Measurements from ENCODE around the gene CHDH.

The CHDH gene

DNA sequence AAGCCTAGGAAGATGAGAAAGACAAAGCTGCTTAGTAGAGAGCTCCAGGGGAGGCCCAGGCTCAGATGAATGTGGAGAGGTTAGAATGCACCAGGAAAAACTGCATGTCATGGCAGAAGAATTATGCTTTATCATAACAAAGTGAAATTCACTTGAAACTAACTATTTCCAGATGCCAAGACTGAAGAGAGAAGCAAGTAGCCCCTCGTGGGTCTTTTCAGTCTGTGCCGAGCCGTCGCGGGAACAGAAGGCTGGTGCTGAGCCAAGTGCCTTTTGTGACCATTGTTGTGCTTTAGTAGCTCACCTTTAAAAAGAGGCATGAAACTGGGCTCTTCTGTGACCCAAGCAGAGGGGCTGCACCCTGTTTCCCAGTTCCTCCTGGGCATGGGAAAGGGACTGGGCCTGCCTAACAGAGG, 73.2 kb downstream of the CHDH start:
- Histone ChIP-seq H3K4me1 (ENCODE audit: insufficient read depth, insufficient read length) (peaks cover 7% of the 10 kb centered on the region), H3K9ac (ENCODE audit: insufficient read length, low read depth) (no peak overlapping the region), H3K9me3 (ENCODE audit: insufficient read depth, low read length) (no peaks in the 10 kb centered on the region), H3K27me3 (ENCODE audit: insufficient read depth, insufficient read length) (no peaks in the 10 kb centered on the region), H3K36me3 (ENCODE audit: insufficient read depth, insufficient read length, low read length) (no peaks in the 10 kb centered on the region), H3K4me3 (ENCODE audit: insufficient read length, low read depth) (no peak overlapping the region)
- DNase-seq (ENCODE audit: low read depth, low spot score): no peak
- TF ChIP-seq SUZ12 (IDR thresholded peaks at IDR 0.05; ENCODE audit: extremely low read depth, insufficient read depth, insufficient read length) (no peak), ZNF274 (IDR thresholded peaks at IDR 0.05; ENCODE audit: low read depth, low read length) (no peak), YY1 (IDR thresholded peaks at IDR 0.05; ENCODE audit: insufficient read depth, insufficient read length) (no peak)

DNA sequence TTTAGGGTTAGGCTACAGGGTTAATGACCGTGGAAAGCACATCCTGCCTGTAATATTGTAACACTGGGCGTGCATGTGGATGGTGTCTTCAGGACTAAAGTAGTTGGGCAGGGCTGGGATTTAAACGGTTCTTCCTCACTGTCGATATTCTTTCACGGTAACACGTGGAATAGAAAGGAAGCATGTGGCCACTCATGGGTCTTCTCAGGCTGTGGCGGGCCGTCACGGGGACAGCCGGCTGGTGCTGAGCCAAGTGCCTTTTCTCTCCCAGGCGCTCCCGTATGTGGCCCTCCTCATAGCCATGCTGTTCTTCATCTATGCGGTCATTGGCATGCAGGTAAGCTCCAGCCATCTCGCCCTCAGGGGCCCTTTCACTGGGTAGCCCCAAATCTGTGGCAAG, 73.7 kb downstream of the CHDH start:
- DNase-seq (ENCODE audit: low read depth, low spot score): no peak
- Histone ChIP-seq H3K27me3 (ENCODE audit: insufficient read depth, insufficient read length) (no peaks in the 10 kb centered on the region), H3K9me3 (ENCODE audit: insufficient read depth, low read length) (no peaks in the 10 kb centered on the region), H3K9ac (ENCODE audit: insufficient read length, low read depth) (no peak overlapping the region), H3K4me3 (ENCODE audit: insufficient read length, low read depth) (no peak overlapping the region), H3K36me3 (ENCODE audit: insufficient read depth, insufficient read length, low read length) (no peaks in the 10 kb centered on the region), H3K4me1 (ENCODE audit: insufficient read depth, insufficient read length) (peaks cover 7% of the 10 kb centered on the region)
- no peak for TF ChIP-seq YY1 (IDR thresholded peaks at IDR 0.05; ENCODE audit: insufficient read depth, insufficient read length)

GRCh38 chr3:53768478-53769459, 77.5 kb downstream of the CHDH start:
- Histone ChIP-seq H3K27me3 (ENCODE audit: insufficient read depth, insufficient read length) (no peaks in the 10 kb centered on the region), H3K9me3 (ENCODE audit: insufficient read depth, low read length) (no peaks in the 10 kb centered on the region), H3K36me3 (ENCODE audit: insufficient read depth, insufficient read length, low read length) (no peaks in the 10 kb centered on the region), H3K4me3 (ENCODE audit: insufficient read length, low read depth) (no peak overlapping the region), H3K9ac (ENCODE audit: insufficient read length, low read depth) (no peak overlapping the region), H3K4me1 (ENCODE audit: insufficient read depth, insufficient read length) (peaks cover 7% of the 10 kb centered on the region)
- TF ChIP-seq ZNF274 (IDR thresholded peaks at IDR 0.05; ENCODE audit: low read depth, low read length) (no peak), SUZ12 (IDR thresholded peaks at IDR 0.05; ENCODE audit: extremely low read depth, insufficient read depth, insufficient read length) (no peak), YY1 (IDR thresholded peaks at IDR 0.05; ENCODE audit: insufficient read depth, insufficient read length) (no peak)
- DNase-seq (ENCODE audit: low read depth, low spot score): no peak

- Histone ChIP-seq H3K9ac (ENCODE audit: insufficient read length, low read depth) (no peak overlapping the region), H3K9me3 (ENCODE audit: insufficient read depth, low read length) (no peaks in the 10 kb centered on the region), H3K27me3 (ENCODE audit: insufficient read depth, insufficient read length) (no peaks in the 10 kb centered on the region), H3K4me3 (ENCODE audit: insufficient read length, low read depth) (no peak overlapping the region), H3K36me3 (ENCODE audit: insufficient read depth, insufficient read length, low read length) (no peaks in the 10 kb centered on the region), H3K4me1 (ENCODE audit: insufficient read depth, insufficient read length) (peaks cover 7% of the 10 kb centered on the region)
- DNase-seq (ENCODE audit: low read depth, low spot score): no peak
- TF ChIP-seq ZNF274 (IDR thresholded peaks at IDR 0.05; ENCODE audit: low read depth, low read length): no peak
- TF ChIP-seq YY1 (IDR thresholded peaks at IDR 0.05; ENCODE audit: insufficient read depth, insufficient read length): no peak
- TF ChIP-seq SUZ12 (IDR thresholded peaks at IDR 0.05; ENCODE audit: extremely low read depth, insufficient read depth, insufficient read length): no peak
These were observed 79.5 kb downstream of the CHDH start for GRCh38 chr3:53766706-53767105.

DNA sequence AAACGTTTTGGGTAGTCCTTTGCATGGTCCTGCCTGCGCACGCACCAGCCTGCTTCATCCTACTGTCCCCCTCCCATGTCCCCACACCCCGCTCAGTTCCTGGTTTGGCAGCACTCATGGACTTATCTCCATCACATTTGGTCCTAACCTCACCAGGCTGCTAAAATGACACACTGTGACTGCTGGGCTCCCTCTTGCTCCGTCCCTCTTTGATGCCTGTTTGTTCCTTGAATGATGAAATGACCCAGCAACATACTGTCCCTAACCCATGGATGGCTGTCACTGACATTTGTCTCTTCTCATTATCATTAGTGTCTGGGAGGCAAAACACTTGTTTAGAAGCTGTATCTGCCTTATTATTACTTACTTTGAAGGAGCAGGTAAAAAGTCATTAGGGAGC, 80.5 kb downstream of the CHDH start:
- Histone ChIP-seq H3K36me3 (ENCODE audit: insufficient read depth, insufficient read length, low read length) (no peaks in the 10 kb centered on the region), H3K9me3 (ENCODE audit: insufficient read depth, low read length) (no peaks in the 10 kb centered on the region), H3K4me3 (ENCODE audit: insufficient read length, low read depth) (no peak overlapping the region), H3K4me1 (ENCODE audit: insufficient read depth, insufficient read length) (peaks cover 7% of the 10 kb centered on the region), H3K9ac (ENCODE audit: insufficient read length, low read depth) (no peak overlapping the region), H3K27me3 (ENCODE audit: insufficient read depth, insufficient read length) (no peaks in the 10 kb centered on the region)
- DNase-seq (ENCODE audit: low read depth, low spot score): no peak
- TF ChIP-seq ZNF274 (IDR thresholded peaks at IDR 0.05; ENCODE audit: low read depth, low read length) (no peak), SUZ12 (IDR thresholded peaks at IDR 0.05; ENCODE audit: extremely low read depth, insufficient read depth, insufficient read length) (no peak), YY1 (IDR thresholded peaks at IDR 0.05; ENCODE audit: insufficient read depth, insufficient read length) (no peak)

GRCh38 chr3:53764026-53764775, 82.0 kb downstream of the CHDH start:
- Histone ChIP-seq H3K4me3 (ENCODE audit: insufficient read length, low read depth) (no peak overlapping the region), H3K4me1 (ENCODE audit: insufficient read depth, insufficient read length) (peaks cover 2% of the 10 kb centered on the region), H3K27me3 (ENCODE audit: insufficient read depth, insufficient read length) (no peaks in the 10 kb centered on the region), H3K9ac (ENCODE audit: insufficient read length, low read depth) (no peak overlapping the region), H3K9me3 (ENCODE audit: insufficient read depth, low read length) (no peaks in the 10 kb centered on the region), H3K36me3 (ENCODE audit: insufficient read depth, insufficient read length, low read length) (no peaks in the 10 kb centered on the region)
- no peak for DNase-seq (ENCODE audit: low read depth, low spot score)
- TF ChIP-seq ZNF274 (IDR thresholded peaks at IDR 0.05; ENCODE audit: low read depth, low read length) (no peak), SUZ12 (IDR thresholded peaks at IDR 0.05; ENCODE audit: extremely low read depth, insufficient read depth, insufficient read length) (no peak), YY1 (IDR thresholded peaks at IDR 0.05; ENCODE audit: insufficient read depth, insufficient read length) (no peak)

DNA sequence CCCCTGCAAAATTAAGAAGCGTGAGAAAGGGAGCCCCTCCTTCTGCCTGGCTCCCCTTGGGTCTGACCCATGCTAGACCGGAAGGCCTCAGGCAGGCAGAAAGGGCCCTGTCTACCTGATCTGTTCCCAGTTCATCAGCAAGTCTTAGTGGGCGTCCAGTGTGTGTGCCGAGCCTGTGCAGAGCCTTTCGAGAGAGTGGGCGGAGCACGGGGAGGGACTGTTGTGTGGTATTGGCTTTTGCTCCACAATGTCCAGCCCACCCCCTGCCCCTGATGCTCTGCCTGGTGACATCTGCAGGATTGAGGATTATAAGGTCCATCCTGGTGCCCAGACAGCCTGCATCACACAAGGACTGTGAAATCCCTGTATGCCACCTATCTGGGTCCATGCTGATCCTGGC, 82.9 kb downstream of the CHDH start:
- Histone ChIP-seq H3K9ac (ENCODE audit: insufficient read length, low read depth) (no peak overlapping the region), H3K4me3 (ENCODE audit: insufficient read length, low read depth) (no peak overlapping the region), H3K9me3 (ENCODE audit: insufficient read depth, low read length) (no peaks in the 10 kb centered on the region), H3K27me3 (ENCODE audit: insufficient read depth, insufficient read length) (no peaks in the 10 kb centered on the region), H3K36me3 (ENCODE audit: insufficient read depth, insufficient read length, low read length) (no peaks in the 10 kb centered on the region), H3K4me1 (ENCODE audit: insufficient read depth, insufficient read length) (peaks cover 2% of the 10 kb centered on the region)
- TF ChIP-seq YY1 (IDR thresholded peaks at IDR 0.05; ENCODE audit: insufficient read depth, insufficient read length): no peak
- no peak for TF ChIP-seq SUZ12 (IDR thresholded peaks at IDR 0.05; ENCODE audit: extremely low read depth, insufficient read depth, insufficient read length)
- no peak for TF ChIP-seq ZNF274 (IDR thresholded peaks at IDR 0.05; ENCODE audit: low read depth, low read length)
- DNase-seq (ENCODE audit: low read depth, low spot score): no peak
